DMS79 treated with DMSO at 0.1 percent for 48 hours (cell line): ENCODE data around the gene COG1.

Experiments
- DNase-seq: peaks from one replicate; lab custom pipeline; 2025; lab: John Stamatoyannopoulos, UW

COG1 gene

DNA sequence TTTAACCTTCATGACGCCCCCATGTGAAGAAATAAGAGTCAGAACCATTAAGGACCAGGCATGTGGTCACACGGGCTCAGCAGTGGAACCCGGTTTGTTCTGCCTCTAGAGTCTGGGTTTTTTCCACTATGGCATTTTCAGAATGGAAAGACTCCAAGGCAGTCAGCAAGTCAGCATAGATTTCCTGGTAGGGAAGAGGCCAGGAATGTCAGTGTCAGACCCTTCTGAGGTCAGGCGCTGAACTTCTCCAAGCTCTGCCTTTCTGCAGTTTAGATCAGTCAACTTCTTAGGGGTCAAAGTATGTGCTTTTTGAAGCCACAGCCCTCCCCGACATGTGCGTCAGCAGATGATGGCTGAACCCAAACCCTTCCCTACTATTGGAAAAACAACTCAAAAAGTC is 24.2 kb upstream of the COG1 start:
- DNase-seq = no peak

DNA sequence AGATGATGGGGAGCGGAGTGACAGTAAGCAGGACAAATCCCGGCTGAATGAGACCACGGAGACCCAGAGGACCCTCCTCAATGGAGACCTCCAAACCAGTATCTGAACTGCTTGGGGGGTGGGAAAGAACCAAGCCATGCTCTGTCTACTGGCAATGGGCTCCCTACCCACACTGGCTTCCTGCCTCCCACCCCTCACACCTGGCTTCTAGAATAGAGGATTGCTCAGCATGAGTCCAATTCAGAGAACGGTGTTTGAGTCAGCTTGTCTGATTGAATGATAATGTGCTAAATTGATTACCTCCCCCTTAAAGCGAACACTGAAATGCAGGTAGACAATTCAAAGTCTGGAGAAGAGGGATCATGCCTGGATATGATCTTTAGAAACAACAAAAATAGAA is 22.5 kb upstream of the COG1 start:
- DNase-seq = no peak

DNA sequence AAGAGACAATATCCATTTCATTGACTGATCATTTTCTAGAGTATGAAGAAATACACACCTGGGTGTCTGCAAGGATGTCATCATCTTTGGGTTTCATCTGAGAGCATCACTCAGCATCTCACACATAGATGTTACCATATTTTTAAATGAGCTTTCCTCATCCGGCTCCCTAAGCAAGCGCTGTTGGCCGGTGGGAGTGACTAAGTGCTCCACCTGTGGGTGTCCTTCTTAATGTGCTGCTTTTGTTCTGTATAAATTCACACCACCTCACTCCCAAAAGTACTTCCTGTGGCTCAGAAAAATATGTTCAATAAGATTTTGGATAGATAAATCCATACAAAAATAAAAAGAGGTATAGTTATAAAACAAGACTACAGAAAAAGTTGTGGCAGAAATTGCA is 20.6 kb upstream of the COG1 start:
- DNase-seq = no peak

DNA sequence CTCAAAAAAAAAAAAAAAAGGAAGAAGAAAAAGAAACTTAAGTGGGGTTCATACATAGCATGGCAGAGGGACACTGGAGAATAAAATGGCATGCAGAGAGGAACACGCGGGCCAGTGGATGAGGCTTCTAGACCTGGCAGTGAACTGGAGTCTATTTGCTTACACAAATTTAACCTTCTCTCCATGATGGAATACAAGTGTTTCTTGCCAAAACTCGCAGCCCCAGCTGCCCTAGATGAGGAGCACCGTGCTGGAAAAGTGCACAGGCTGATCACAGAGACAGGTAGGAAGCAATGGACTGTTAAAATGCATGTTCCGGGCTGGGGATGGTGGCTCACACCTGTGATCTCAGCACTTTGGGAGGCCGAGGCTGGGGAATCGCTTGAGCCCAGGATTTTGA is 18.7 kb upstream of the COG1 start:
- no peak for DNase-seq

DNA sequence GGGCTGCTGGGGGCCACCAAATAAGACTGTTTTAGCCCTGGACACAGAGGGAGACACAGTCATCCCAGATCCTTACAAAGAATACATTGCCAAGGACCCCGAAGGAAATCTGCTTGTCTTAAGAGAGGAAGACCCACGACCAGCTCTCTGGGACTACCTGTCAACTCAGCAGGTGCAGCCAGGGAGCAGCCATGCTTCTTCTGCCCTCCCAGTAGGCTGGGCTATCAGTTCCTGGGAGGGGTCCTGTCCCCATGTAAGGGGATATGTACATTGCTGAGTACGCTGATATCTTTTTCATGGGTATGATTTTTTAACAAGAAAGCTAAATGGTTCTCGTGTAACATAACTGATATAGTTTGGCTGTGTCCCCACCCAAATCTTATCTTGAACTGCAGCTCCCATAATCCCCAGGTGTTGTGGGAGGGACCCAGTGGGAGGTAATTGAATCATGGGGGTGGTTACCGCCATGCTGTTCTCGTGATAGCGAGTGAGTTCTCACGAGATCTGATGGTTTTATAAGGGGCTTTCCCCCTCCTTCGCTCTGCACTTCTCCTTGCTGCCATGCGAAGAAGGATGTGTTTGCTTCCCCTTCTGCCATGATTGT is 16.8 kb upstream of the COG1 start:
- no peak for DNase-seq

DNA sequence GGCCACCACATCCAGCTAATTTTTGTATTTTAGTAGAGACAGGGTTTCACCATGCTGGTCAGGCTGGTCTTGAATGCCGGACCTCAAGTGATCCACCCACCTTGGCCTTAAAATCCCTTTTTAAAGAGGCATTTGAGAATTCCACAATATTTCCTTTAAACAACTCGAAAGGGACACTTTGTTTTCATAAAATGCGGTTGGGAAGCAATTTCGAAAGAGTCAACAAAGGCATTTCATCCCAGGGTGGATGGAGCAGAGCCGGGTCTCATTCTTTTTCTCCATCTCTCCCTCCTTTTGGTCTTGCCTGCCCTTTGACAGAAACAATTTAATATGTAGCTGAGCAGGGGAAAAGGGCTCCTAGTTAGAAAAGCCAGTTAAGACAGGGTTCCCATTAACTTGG is 13.5 kb upstream of the COG1 start:
- no peak for DNase-seq

DNA sequence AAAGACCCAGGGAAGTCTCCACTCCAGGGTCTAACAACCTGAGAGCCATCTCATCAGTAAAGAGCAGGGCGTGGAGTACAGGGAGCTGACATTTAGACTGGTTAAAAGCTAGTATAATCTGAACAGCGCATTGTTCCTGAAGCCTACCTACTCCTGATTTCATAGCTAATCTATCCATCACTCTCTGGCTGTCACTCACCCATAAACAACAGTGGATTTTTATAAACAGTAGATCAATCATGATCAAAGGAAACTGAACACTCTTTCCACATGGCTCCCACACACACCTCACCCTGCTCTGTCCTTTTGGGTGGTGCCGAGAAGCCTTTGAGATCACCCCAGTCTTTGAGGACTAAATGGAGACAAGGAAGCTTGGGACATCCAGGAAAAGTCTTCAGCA is 13.0 kb upstream of the COG1 start:
- no peak for DNase-seq

DNA sequence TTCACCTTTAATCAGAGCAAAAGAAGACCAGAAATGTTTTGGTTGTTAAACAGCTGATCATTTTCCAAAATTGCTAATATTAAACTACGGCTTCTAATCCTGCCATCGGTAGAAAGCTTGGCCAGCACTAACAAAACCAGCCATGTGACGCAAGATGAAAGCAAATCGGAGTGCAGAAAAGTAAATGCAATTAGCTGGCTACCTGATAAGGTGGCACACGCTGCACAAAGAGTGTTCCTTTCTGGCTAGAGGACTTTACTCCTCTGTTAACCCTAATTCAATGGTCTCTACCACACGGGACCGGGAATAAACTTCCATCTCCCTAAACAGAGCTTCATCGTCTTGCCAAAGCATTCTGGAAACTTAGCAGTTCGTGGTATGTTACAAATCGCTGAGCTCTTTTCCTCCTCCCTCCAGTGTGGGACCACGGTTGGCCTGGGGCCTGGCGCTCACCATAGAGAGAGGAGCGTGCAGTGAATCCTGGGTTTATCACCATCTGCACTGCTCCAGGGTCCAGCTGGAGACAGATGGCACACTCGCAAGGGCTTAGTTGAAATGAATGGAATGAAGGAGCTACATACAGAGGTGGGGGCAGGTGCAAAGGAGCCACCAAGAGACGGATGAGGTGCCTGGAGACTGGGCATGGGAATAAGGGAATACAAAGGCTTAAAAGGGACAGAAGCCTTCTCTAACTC is 10.1 kb upstream of the COG1 start:
- DNase-seq = no peak

DNA sequence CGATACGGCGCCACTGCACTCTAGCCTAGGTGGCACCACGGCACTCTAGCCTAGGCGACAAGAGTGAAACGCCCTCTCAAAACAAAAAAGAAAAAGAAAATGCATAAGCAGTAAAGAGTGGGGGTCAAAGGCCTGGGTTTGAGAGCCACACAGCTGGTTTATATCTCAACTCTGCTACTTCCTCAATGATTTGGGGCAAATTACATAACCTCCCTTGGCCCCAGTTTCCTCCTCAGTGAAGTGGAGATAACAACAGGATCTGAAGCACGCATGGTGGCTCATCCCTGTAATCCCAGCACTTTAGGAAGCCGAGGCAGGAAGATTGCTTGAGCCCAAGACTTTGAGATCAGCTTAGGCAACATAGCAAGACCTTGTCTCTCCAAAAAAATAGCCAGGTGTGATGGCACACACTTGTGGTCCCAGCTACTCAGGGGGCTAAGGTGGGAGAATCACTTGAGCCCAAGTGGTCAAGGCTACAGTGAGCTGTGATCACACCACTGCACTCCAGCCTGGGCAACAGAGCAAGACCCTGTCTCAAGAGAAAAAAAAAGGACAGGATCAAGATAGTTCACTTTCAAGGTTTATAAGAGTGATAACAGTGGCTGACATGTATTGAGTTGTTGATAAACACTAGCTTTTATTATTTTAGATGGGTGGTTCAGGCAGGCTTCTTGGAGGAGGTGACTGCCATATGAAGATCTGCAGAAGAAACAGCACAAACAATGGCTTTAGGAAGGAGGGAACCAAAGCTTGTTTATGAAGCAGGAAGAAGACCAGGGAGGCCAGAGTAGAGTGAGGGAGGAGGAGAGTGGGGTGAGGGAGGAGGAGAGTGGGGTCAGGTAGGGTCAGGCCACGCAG is 8.5 kb upstream of the COG1 start:
- no peak for DNase-seq

DNA sequence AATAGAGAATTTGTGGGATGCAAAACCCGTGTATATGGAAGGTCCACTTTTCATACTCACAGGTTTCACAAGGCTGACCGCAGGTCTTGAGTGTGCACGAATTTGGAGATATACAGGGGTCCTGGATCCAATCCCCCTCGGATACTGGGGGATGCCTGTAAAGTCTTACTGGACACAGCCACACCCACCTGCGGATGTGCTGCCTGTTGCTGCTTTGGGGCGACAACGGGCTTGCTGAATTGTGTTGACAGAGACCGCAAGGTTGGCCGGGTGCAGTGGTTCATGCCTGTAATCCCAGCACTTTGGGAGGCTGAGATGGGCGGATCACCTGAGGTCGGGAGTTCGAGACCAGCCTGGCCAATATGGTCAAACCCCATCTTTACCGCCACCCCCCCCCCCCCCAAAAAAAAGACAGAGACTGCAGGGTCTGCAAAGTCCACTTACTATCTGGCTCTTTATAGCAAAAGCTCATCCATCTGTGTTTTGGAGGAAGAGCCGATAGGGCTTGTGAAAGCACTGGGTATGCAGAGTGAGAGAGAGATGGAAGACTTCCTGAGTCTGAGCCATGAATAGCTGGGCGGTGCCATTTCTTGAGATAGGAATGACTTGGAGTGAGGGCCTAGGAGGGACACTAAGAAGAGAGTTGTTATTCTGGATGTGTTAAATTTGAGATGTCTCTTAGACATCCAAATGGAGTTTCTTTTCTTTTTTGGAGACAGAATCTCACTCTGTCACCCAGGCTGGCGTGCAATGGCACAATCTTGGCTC is 6.4 kb upstream of the COG1 start:
- DNase-seq = no peak

DNA sequence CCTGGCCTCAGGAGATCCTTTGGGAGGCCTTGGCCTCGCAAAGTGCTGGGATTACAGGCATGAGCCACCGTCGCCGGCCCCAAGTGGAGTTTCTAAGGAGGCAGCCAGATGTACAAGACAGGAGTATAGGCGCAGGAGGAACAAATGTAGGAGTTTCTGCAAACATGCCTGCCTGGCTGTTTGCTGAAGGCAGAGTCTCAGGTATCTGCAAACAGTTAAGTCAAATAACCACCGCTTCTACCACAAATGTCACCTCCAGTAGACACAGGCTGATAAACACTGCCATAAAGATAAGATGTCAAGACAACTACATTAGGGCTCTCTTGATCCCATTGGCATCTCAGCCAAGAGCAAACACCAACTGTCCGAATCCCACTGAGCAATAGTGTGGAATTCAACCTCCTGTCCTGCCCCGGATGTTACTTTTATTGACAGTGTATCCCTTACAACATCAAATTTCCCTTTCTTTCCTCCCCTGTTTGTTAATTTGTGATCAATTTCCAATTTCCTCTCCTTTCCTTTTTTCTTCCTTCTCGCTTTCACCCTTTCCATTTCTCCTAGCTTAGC is 5.6 kb upstream of the COG1 start:
- DNase-seq = no peak

DNA sequence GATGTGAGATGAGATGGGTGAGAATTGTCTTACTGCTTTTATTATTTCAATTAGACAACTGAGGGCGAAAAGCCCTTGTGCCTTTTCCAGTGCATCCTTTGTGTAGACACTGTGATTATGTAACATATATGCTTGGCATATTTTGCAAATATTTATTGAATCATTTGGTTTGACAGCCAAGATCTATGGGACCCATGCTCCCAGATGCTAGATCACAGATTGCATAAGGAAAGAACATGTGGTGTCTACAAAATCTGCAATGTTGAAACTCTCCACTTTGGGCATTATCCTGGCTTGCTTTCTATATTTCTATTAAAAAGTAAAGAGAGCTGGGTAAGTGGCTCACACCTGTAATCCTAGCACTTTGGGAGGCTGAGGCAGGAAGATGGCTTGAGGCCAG is 4.8 kb upstream of the COG1 start:
- DNase-seq = no peak

DNA sequence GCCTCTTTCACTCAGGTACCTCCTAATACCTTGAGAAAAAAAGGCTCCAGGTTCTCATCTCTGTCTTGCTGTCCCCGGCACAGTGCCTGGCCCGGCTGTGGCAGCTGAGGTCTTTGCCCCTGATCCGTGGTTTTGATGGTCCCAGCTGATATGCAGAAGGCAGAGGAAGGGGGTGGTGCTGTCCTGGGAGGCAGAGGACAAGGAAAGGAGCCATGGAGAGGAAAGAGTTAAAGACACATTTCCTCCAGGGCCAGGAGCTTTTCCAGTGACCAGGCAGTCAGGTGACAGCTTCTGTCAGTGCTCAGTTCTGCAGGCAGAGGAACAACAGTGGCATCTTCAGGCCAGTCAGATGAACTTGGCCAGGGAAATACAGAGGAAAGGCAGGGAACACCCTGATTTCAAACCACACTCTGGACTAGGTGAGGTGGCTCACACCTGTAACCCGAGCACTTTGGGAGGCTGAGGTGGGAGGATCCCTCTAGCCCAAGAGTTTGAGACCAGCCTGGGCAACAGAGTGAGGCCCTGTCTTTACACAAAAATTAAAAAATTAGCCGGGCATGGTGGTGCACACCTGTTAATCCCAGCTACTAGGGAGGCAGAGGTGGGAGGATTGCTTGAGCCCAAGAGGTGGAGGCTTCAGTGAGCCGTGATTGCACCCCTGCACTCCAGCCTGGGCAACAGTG is 3.3 kb upstream of the COG1 start:
- DNase-seq = peak; percentile 4

DNA sequence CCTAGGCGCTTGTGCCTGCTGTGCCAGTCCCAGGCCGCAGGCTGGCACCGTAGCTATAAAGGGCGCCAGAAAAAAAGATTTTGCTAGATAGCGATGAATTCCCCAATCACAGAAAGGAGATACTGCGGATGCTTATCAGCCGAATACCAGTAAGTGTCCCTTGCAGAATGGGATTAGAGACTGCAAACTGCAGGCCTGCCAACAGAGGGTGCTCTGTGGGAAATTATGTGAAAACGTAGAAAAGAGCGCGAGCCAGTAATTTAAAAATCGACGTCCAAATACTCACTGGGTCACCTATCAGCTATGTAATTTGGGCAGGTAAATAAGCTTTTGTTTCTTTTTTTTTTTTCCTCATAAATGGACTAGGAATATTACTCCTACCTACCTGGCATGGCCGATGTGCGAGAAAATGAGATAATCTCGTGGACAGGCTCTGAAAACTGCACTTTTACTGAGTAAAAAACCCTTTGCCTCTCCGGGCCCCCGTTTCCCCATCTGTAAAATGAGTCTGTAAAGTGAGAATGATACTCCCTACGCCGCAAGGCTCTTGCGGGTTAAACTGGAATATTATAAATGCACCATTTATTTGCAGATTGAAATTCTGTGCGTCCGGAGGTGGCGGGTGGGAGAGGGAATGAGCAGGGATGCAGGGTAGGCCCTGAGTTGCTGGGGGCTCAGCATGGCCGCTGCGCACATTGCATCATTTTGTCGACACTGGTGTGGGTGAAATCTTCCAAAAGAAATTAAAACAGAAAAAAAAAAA is 1.2 kb upstream of the COG1 start:
- DNase-seq = peak; percentile 56

DNA sequence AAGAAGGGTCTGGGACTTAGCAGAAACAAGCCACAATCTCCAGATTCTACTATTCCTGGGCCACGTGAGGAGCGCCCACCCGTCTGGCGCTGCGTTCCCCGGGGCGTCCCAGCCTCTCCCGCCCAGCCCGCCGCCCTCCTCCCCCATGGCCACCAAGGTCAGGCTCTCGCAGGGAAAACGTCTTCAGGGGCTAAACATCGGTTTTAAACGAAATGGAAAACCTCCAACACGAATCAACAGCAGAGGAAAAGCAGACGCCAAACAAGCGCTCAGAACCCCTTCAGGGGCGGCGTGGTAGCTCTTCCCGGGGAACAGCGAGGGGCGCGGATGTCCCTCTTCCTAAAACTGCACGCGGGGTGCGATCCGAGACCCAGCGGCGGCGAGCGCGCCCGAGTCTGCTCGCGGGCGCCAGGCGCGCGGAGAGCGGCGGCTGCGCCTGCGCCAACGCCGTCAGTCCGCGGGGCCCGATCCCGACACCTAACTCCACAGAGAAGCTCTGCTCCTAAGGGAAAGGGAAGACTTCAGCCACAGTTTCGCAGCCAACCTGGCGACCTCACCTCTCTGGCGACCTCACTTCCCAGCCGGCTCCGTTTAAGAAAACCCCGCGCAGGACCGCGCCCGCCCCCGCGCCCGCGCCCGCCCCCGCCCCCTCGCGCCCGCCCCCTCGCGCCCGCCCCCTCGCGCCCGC is 505 bp upstream of the COG1 start:
- peak; percentile 39 for DNase-seq

DNA sequence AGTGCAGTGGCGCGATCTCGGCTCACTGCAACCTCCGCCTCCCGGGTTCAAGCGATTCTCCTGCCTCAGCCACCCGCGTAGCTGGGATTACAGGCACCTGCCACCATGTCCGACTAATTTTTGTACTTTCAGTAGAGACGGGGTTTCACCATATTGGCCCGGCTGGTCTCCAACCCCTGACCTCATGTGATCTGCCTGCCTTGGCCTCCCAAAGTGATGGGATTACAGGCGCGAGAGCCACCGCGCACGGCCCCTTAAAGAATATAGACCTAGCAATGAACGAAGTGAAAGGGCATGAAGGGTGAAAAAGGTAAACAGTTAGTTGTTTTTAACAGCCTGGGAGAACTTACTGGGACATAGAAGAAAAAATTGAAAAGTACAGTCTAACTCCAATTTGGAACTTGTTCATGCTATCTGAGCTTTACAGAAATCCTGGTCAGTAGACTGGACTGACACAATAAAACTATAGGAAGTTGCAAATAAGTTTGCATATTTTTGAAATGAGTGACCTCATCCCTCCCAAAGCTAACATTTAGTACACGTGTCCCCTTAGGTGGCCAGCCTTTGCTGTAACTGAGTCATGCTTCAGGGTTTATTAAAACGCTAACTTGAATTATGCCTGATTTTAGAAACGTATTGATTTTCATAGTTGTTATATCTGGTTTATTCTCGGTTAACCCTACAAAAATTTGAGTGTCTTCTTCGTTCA is 1.8 kb downstream of the COG1 start:
- DNase-seq = no peak

DNA sequence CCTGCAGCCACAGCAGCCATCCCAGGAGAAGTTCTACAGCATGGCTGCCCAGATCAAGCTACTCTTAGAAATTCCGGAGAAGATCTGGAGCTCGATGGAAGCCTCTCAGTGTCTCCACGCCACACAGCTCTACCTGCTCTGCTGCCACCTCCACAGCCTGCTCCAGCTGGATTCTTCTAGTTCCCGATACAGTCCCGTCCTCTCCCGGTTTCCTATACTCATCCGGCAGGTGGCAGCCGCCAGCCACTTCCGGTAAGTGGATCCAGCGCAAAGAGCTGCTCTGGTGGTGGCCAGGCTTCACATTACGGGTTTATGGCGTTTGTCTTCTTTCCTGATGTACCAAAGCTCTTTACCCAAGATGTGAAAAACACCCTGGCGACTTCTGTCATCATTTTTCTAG is 3.6 kb downstream of the COG1 start:
- DNase-seq = no peak

DNA sequence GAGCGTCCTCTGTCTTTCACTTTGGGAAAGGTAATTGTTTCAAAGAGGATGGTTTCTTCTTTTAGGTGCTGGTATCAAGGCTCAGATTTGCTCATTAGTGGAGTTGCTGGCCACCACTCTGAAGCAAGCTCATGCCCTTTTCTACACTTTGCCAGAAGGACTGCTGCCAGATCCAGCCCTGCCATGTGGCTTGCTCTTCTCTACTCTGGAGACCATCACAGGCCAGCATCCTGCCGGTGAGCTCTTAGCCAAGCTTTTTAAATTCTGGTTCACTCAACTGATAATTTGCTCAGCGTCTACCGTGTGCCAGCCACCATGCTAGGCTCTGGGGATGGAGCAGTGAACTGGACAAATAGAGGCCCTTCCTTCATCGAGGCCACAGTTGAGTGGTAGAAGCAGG is 4.3 kb downstream of the COG1 start:
- no peak for DNase-seq

DNA sequence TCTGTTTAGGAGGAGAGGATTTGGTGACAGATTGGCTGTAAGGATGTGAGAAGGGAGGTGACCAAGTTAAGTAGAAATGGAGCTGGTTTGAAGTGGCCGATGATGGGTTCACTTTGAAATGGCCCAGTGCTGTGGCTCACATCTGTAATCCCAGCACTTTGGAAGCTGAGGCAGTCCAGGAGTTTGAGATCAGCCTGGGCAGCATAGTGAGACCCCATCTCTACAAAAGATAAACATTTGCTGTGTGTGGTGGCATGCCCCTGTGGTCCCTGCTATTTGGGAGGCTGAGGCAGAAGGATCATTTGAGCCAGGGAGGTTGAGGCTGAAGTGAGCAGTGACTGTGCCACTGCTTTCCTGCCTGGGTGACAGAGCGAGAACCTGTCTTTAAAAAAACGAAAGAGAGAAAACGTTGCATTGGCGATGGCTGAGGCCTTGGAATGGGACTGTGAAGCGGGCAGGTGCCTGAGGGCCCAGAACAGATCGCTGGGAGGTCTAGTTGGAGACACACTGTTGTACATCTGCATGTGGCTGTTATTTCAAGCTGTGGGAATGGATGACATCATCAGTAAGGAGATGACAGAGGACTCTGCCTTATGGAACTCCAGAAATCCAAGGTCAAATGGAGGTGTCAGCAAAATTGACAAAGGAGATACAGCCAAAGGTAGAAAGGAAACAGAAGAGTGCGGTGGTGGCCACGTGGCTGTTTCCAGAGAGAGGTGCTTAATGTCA is 5.5 kb downstream of the COG1 start:
- DNase-seq = no peak
